ENCODE measurements around the gene SPOP.

SPOP gene

DNA sequence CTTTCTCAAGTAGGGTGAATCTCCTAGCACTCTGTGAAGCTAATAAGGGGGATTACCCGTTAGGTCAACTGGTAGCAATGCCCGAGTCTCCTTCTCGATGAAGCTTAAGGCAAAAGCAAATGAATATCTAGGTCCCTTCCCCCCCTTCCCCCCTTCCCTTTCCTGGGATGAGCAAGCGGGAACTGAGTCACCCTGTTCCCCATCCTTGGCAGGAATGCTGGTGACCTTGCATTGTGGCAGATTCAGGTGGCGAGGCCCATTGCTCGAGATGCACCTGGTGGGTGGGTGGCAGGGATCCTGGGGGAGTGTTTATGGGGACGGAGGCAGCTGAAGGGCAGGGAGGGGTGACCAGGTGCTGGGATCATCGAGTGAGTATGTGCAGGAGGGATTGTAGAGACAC, 95.1 kb downstream of the SPOP start:
- DNase-seq = no peak

- DNase-seq = no peak
Observed at GRCh38 chr17:49582055-49582722, 95.7 kb downstream of the SPOP start.

GRCh38 chr17:49581648-49581998, 96.3 kb downstream of the SPOP start:
- DNase-seq = no peak

GRCh38 chr17:49580981-49581647, 96.8 kb downstream of the SPOP start:
- DNase-seq = no peak

DNA sequence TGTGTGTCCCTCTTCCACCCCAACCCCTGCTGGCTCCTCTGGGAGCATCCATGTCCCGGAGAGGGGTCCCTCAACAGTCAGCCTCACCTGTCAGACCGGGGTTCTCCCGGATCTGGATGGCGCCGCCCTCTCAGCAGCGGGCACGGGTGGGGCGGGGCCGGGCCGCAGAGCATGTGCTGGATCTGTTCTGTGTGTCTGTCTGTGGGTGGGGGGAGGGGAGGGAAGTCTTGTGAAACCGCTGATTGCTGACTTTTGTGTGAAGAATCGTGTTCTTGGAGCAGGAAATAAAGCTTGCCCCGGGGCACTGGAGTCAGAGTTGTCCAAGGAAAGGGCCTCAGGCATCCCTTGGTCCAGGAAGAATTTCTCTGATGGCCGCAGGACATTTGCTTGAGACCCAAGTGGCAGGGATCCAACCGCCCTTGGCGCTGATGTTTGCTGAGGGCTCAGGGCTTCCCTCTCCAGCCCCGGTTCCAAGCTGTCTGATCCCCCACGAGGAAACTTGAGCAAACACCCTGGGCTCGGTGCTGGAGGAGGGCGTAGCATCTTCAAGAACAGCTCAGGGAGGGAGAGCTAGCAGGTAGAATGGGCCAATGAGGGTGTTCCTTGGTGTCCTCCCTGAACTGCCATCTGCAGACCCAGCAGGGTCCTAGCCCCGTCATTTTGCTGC, 97.7 kb downstream of the SPOP start:
- DNase-seq = no peak

- no peak for DNase-seq
Observed at GRCh38 chr17:49579522-49579921, 98.4 kb downstream of the SPOP start.

DNA sequence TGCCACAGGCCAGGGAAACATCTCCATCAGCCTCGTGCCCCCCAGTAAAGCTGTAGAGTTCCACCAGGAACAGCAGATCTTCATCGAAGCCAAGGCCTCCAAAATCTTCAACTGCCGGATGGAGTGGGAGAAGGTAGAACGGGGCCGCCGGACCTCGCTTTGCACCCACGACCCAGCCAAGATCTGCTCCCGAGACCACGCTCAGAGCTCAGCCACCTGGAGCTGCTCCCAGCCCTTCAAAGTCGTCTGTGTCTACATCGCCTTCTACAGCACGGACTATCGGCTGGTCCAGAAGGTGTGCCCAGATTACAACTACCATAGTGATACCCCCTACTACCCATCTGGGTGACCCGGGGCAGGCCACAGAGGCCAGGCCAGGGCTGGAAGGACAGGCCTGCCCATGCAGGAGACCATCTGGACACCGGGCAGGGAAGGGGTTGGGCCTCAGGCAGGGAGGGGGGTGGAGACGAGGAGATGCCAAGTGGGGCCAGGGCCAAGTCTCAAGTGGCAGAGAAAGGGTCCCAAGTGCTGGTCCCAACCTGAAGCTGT, 98.9 kb downstream of the SPOP start:
- DNase-seq = no peak

DNA sequence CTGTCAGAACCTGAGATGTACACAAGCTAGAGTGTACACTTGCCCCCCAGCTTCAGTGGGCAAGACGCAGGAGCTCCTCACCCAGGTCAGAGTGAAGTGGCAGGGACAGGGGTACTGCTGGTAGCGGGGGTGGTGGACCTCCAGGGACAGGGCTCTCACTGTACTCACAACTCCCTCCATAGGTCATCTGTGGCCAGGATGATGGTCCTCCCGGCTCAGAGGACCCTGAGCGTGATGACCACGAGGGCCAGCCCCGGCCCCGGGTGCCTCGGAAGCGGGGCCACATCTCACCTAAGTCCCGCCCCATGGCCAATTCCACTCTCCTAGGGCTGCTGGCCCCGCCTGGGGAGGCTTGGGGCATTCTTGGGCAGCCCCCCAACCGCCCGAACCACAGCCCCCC, 99.5 kb downstream of the SPOP start:
- no peak for DNase-seq

- no peak for DNase-seq
Observed at GRCh38 chr17:49577963-49578362, 99.9 kb downstream of the SPOP start.

- DNase-seq = no peak
Observed at GRCh38 chr17:49577650-49577934, 100.3 kb downstream of the SPOP start.

DNA sequence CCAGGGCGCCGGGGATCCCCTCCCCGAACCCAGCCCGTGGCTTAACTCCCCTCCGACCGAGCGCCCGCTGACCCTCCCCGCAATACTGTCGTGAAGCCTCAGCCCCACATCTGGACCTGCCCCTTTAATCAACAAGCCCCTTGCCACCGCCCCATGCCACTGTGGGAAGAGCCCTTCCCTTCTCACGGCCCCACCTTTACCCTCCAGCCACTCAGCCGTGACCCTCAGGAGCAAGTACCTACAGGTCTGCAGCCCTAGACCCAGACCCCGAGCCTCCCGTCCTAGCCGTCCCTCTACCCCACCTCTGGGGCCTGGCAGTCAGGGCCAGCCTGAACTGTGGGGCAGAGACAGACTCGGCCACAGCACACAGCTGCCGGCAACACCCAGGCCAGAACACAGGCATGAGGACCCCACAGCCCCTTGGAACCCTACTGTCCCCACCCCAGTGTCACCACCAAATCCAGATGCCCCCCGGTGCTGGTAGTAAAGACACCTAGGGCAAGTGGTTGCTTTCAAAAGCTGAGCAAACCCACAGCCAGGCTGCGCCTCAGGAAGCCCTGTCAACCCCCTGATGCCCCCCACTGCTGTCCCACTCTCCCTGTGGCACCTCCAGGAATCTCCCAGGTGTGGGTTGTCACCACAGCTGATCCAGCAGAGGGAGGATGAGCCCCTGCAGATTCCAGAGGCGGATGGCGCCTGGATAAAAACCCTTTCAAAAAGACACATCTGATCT, 100.8 kb downstream of the SPOP start:
- DNase-seq = no peak

- DNase-seq = no peak
Observed at GRCh38 chr17:49576088-49576916, 101.6 kb downstream of the SPOP start.

DNA sequence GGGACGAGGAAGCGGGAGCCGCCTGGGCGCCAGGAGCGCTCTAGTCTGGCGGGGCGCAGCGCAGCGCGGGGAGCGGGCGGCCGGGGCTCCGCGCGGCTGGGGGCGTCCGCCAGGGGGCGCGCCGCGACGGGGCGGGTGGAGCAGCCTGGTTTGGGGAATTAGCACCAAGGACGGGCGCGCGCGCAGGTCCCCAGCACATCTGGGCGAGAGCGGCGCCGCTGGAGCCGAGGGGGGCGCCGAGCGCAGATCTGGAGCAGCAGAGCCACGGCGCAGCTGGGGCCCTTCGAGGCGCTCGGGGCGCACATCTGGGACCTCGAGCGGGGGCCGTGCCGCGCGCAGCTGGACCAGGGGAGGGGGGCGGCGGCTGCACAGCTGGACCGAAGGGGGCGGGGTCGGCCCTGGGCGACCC, 102.2 kb downstream of the SPOP start, which contains the start of gene NXPH3:
Gene NXPH3, plus strand, starts transcription at position 193 of the 409 bp plus-strand sequence. CDS start 349 bp downstream, outside the sequence.
- no peak for DNase-seq

DNA sequence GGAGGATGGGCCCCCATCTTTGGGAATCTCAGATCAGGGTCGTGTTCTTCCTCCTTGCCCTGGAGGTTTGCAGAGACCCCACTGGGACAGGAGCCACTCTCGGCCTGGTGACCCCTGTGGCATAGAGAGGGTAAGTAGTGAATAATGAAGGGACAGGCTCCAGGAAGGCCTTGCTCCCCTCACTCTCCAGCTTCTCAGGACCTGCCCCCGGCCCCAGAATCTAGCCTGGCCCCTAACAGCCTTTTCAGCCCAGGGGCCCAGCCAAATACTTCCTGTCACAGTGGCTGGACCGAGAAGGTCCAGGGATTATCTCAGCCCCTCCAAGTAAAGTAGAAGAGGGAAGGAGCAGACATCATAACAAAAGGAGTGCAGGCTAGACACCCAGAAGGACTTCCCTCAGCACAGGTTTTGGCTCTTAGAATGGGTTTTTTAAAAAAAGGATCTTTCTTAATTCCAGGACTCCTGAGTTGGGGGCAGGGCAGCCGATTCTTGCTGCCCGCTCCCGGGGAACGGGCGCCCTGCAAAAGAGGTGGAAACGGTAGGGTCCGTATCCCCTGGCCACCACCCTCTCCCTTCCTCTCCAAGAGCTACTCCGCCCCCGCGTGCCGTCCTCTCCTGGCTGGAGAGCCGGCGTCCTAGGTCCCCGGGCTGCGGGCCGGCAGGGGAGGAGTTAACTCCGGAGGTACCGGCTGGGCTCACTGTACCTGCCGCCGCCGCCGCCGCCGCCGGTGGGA, 102.8 kb downstream of the SPOP start:
- DNase-seq = no peak

DNA sequence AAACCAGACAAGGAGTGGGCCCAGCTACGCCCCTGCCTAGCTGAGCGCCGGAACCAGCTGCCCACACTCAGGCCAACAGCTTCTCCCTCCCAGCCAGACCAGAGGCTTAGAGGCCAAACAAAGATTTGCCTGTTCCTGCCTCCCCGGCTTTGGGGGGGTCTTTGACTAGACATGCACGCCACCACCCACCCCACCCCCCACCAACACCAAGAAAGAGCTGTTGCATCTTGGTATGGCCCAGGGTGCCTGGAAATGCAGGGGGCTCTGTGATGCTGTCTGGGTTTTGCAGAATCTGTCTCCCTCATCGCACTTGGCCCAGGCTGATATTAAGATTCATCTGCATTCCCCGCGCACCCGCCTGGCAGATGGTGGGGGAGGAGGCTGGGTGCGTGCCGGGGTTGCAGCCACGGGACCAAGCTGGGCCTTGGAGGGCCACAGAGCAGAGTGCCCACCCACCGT, 103.5 kb downstream of the SPOP start:
- DNase-seq = no peak

DNA sequence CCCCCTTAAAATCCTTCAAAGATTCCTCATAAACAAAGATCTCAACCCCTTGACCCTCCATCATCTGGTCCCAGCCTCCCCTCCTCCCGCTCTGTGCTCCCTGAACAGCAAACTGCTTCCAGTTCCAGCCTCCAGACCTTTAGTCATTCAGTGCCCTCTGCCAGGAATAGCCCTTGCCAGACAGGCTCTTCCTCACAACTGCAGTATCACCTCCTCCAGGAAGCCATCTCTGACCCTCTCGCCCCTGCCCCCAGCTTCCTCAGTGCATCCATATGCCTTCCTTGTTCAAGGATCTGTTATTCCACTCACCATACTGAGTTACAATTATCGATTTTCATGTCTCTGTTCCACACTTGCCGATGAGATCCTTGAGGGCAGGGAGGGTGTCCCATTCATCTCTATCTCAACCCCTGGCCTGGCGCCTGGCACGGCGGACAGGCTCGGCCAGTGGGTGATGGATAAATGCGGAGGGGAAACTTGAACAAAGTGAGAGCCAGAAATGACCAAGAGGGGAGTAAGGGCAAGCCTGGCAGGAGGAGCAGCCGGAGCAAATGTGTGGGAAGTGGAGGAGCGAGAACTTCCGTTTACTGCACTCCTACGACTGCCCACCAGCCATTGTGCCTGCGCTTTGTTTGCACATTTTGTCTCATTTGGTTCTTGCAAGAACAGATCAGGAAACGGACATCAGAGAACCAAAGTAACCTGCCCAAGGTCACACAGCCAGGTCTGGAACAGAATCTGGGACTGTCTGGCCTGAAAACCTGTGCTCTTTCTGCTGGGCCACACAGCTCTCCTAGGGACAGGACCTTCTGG, 104.2 kb downstream of the SPOP start:
- DNase-seq = no peak

GRCh38 chr17:49572806-49573420, 105.0 kb downstream of the SPOP start:
- DNase-seq = no peak

GRCh38 chr17:49572226-49572625, 105.7 kb downstream of the SPOP start:
- no peak for DNase-seq

DNA sequence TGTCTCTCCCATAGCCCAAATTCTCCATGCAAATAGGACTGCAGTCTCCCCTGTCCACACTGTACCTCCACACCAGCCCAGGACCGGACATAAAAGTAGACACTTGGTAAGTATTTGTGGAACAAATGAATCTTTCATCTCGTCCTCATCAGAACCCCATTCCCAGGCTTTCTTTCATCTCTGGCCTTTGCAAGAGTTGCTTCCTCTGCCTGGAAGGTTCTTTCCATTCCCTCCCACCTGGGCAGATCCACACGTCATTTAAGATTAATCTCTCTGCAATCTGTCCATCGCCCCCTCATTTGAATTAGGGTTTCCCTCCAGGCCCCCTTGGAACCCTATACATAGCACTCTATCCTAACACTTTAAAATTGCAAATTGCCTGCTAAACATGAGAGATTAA, 106.1 kb downstream of the SPOP start:
- no peak for DNase-seq

DNA sequence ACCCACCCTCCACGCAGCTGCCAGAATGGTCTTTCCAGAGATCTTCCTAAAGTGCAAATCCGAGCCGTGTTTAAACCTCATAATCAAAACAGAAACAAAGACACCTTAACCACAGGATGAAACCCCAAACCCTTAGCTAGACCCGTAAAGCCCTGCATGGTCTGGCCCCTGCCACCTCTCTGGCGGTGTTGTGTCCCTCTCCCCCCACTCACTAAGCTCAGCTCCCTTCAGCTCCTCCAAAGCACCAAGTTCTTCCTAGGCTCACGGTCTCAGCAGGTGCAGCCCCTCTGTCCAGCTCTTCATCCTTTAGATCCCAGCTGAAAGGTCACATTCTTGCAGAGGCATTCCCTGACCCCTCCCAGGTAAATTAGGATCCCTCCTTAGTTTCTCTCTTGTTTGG, 106.6 kb downstream of the SPOP start:
- no peak for DNase-seq

Data from NCI-H187 treated with DMSO at 0.1 percent for 48 hours (cell line).